ENCODE data around the gene DCAF16.

DCAF16 gene

DNA sequence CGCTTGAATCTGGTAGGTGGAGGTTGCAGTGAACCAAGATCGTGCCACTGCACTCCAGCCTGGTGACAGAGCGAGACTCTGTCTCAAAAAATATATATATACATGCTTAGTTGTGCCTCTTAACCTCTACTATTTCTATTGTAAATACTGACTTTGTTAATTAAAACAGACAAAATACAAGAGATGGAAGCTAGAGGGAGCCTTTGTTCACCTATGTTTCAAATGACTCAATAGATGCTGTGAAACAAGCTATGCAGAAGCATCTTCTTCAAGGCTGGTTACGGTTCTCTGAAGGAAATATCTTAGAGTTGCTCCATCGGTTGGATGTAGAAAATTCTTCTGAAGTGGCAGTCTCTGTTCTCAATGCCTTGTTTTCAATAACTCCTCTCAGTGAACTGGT lies 6.5 kb upstream of the DCAF16 start:
- TF ChIP-seq, protein P1, sequence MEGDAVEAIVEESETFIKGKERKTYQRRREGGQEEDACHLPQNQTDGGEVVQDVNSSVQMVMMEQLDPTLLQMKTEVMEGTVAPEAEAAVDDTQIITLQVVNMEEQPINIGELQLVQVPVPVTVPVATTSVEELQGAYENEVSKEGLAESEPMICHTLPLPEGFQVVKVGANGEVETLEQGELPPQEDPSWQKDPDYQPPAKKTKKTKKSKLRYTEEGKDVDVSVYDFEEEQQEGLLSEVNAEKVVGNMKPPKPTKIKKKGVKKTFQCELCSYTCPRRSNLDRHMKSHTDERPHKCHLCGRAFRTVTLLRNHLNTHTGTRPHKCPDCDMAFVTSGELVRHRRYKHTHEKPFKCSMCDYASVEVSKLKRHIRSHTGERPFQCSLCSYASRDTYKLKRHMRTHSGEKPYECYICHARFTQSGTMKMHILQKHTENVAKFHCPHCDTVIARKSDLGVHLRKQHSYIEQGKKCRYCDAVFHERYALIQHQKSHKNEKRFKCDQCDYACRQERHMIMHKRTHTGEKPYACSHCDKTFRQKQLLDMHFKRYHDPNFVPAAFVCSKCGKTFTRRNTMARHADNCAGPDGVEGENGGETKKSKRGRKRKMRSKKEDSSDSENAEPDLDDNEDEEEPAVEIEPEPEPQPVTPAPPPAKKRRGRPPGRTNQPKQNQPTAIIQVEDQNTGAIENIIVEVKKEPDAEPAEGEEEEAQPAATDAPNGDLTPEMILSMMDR (IDR thresholded peaks at IDR 0.05; ENCODE audit: extremely low read depth, missing control alignments), result peak; percentile 37
- peak; percentile 33 for DNase-seq (ENCODE audit: low spot score)

DNA sequence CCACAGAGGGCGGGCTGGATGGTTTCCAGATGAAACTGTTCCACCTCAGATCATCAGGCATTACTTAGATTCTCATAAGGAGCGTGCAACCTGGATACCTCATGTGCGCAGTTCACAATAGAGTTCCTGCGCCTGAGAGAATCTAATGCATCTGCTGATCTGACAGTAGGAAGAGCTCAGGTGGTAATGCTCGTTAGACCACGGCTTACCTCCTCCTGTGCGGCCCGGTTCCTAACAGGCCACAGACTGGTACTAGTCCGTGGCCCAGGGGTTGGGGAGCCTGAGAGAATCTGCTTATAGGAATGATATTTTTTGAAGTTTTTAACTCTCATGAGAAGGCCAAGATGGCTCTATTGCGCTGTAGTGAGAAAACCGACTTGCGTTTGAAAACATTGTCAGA lies 5.6 kb upstream of the DCAF16 start:
- no peak for DNase-seq (ENCODE audit: low spot score)
- TF ChIP-seq, protein P1 (IDR thresholded peaks at IDR 0.05; ENCODE audit: extremely low read depth, missing control alignments), result no peak

DNA sequence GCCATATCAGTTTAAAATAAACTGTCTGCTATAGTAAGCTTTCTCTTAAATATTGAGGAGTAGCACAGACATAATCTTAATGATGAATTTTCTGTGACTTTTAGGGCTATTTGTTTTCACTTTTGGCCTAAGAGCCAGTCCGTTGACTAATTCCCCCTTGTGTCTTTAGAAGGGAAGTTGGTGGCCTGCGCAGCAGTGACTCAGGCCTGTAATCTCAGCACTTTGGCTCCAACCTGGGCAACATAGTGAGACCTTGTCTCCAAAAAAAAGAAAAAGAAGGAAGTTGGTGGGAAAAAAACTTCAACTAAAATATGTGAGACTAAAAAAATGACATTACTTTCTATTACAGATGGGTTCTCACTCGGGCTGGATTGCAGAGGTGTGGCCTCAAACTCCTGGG lies 3.6 kb upstream of the DCAF16 start:
- TF ChIP-seq, protein P1 (IDR thresholded peaks at IDR 0.05; ENCODE audit: extremely low read depth, missing control alignments), result no peak
- DNase-seq (ENCODE audit: low spot score), result no peak

DNA sequence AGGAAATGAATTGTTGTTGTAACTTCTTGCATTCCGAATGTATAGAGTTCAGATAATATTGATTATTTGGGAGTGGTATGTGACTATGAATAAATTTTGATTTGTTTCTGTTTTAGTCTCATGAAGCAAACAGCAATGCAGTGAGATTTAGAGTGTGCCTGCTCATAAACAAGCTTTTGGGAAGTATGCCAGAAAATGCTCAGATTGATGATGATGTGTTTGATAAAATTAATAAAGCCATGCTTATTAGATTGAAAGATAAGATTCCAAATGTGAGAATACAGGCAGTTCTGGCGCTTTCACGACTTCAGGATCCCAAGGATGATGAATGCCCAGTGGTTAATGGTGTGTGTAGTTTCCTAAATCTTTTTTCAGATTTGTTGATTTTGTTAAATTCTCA lies 2.2 kb upstream of the DCAF16 start:
- TF ChIP-seq, protein P1 (IDR thresholded peaks at IDR 0.05; ENCODE audit: extremely low read depth, missing control alignments), result no peak
- no peak for DNase-seq (ENCODE audit: low spot score)

DNA sequence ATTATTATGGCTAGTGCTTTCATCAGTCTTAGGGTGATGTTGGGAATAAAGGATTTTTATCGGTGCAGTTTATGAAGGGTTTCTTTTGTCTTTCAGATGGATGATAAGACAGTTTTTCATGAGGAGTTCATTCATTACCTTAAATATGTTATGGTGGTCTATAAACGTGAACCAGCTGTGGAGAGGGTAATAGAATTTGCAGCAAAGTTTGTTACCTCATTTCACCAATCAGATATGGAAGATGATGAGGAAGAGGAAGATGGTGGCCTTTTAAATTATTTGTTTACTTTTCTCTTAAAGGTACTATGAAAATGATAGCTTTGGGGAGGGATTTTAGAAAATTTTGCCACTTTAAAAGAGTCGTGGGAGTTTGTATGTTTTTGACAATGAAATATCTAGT lies 1.6 kb upstream of the DCAF16 start:
- TF ChIP-seq, protein P1 (IDR thresholded peaks at IDR 0.05; ENCODE audit: extremely low read depth, missing control alignments), result no peak
- no peak for DNase-seq (ENCODE audit: low spot score)

DNA sequence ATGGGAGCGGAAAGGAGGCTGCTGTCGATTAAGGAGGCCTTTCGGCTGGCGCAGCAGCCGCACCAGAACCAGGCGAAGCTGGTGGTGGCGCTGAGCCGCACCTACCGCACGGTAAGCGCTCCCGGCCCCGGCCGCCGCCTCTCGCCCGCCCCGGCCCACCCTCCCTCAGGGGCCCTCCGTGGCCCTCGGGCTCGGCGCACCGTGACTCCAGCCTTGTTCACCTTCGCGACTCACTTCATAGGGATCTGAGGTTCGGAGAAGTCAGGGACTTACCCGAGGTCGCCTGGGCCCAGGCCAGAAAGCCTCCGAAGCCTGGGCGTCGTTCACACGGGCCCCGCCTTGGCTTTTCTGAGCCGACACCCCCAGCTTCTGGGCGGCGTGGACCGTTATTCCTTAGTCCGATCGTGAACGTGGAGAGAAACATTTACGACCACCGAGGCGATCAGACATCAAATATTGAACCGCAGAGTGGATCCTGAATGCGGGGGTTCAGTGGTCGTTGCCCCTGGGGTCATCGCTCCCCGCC lies 584 bp upstream of the DCAF16 start:
- TF ChIP-seq, protein P1 (IDR thresholded peaks at IDR 0.05; ENCODE audit: extremely low read depth, missing control alignments), result no peak
- peak; percentile 18 for DNase-seq (ENCODE audit: low spot score)

DNA sequence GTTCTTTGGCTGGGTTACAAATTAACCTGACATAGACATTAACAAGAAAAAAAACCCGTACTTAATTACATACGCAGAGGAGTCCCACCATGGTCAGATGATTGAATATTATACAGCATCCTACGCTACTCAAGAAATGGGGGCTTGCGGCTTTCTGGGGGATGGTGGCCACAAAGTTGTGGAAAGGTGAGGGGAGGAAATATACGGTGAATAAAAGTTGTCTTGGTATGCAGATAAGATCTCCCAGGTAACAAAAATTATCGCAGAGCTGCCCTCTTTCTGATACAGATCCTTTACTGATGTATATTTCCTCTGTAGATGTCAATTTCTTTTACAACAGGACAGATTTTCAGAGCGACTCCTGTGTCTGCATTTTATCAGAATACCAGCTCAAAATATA lies 890 bp downstream of the DCAF16 start:
- DNase-seq (ENCODE audit: low spot score), result no peak
- TF ChIP-seq, protein P1 (IDR thresholded peaks at IDR 0.05; ENCODE audit: extremely low read depth, missing control alignments), result no peak
